Right lobe of liver (tissue), 4 donors: Measurements from ENCODE around the gene SSBP3.

Source experiments
- CTCF ChIP-seq, 4 donors: fragments of 200-600 bp in 3 of 4; fragments of 450-650 bp in 1 of 4; IDR thresholded peaks; one replicate each; pipeline versions ENCODE4 v1.5.1 to v1.8.0; 2016 to 2022; ENCODE audit warnings: antibody characterized with exemption in 4 of 4, mild to moderate bottlenecking in 2 of 4
- POLR2A ChIP-seq: fragments of 450-650 bp; IDR thresholded peaks from one replicate; pipeline ENCODE4 v1.6.1; 2017; ENCODE audit warnings: antibody characterized with exemption, mild to moderate bottlenecking
- donor health status: DM: no; HTN: no; CAD: no.
- donor health status: DM: no; HTN: no; CAD: no.
- donor health status: DM: no; HTN: yes; CAD: no.

GRCh38 chr1:54404939-54405897 lies 976 bp downstream of the SSBP3 start:
- TF ChIP-seq CTCF (IDR thresholded peaks at IDR 0.05): no peak
- TF ChIP-seq POLR2A: no peak
